Muscle of leg (tissue), 11 donors: ENCODE results near the gene COX6A2. TPM values are rescaled to one million over a fixed set of nuclear protein-coding genes. Genes with fewer than 3 reads are reported as not detected.

ENCODE experiments used
- DNase-seq: peaks from one replicate; pipeline ENCODE4 v3.0.0; 2013
- H3K27ac ChIP-seq: one replicate; pipeline ENCODE4 v1.5.1; 2013; ENCODE audit warnings: mild to moderate bottlenecking, low read length, control low read depth
- H3K27me3 ChIP-seq: one replicate; pipeline ENCODE4 v1.6.1; 2013; ENCODE audit warnings: low read length; ENCODE audit not compliant: control insufficient read depth, insufficient read depth
- H3K36me3 ChIP-seq: one replicate; pipeline ENCODE4 v1.6.1; 2013; ENCODE audit warnings: low read length; ENCODE audit not compliant: control insufficient read depth, insufficient read depth
- H3K4me1 ChIP-seq: one replicate; pipeline ENCODE4 v1.6.1; 2013; ENCODE audit warnings: low read length; ENCODE audit not compliant: control insufficient read depth, insufficient read depth
- H3K4me3 ChIP-seq: one replicate; pipeline ENCODE4 v1.5.1; 2013; ENCODE audit warnings: low read length, control low read depth
- H3K9me3 ChIP-seq: replicated peaks from 2 replicates; pipeline ENCODE4 v1.6.1; 2013; ENCODE audit warnings: low read depth, low read length; ENCODE audit not compliant: control insufficient read depth
- WGBS: methylation state at CpG from one replicate; pipeline ENCODE4 v1.1.5; 2013; ENCODE audit warnings: missing lambda C conversion rate; ENCODE audit not compliant: insufficient coverage; 5-methylcytosine and 5-hydroxymethylcytosine counted together
- polyA plus RNA-seq, 8 donors: library from polyadenylated mRNA; unstranded; fragments of 120-200 nt; gene quantifications; one replicate each; pipeline versions ENCODE4 v1.2.1 to v1.2.3, GENCODE V29; 2013; ENCODE audit warnings: inconsistent platforms in 1 of 8, low replicate concordance in 1 of 8; ENCODE audit not compliant: insufficient read length in 8 of 8, insufficient read depth in 1 of 8
- total RNA-seq: library from RNA; stranded (reverse); fragments of 120-200 nt; gene quantifications from one replicate; pipeline ENCODE4 v1.2.4, GENCODE V29; 2013

Gene COX6A2
- total and polyA plus RNA-seq, 9 donors = 131 to 387 (median 280) TPM

GRCh38 chr16:31412750-31413149, 15.4 kb downstream of the COX6A2 start:
- Histone ChIP-seq H3K9me3 (no peaks in the 10 kb centered on the region), H3K36me3 (no peaks in the 10 kb centered on the region), H3K27me3 (peaks cover 10% of the 10 kb centered on the region), H3K4me1 (no peaks in the 10 kb centered on the region), H3K27ac (no peak overlapping the region), H3K4me3 (no peak overlapping the region)
- WGBS = 87% methylated on average over 3 of the region's 10 CpGs
- no peak for DNase-seq

- H3K36me3 ChIP-seq = no peaks in the 10 kb centered on the region
- no peak for DNase-seq
- peaks cover 8% of the 10 kb centered on the region for H3K27me3 ChIP-seq
- H3K4me1 ChIP-seq = no peaks in the 10 kb centered on the region
- no peak overlapping the region for H3K27ac ChIP-seq
- H3K4me3 ChIP-seq = no peak overlapping the region
- WGBS = 69% methylated on average over 13 of the region's 22 CpGs
- no peaks in the 10 kb centered on the region for H3K9me3 ChIP-seq
These were observed 16.9 kb downstream of the COX6A2 start for GRCh38 chr16:31411024-31411844.

GRCh38 chr16:31410082-31410481, 18.1 kb downstream of the COX6A2 start:
- Histone ChIP-seq H3K36me3 (no peaks in the 10 kb centered on the region), H3K27me3 (peaks cover 8% of the 10 kb centered on the region), H3K9me3 (no peaks in the 10 kb centered on the region), H3K4me3 (no peak overlapping the region), H3K27ac (no peak overlapping the region), H3K4me1 (no peaks in the 10 kb centered on the region)
- 80% methylated on average over 8 of the region's 9 CpGs for WGBS
- DNase-seq = no peak

GRCh38 chr16:31409433-31409832, 18.7 kb downstream of the COX6A2 start:
- no CpG with 5 or more reads among the region's 3 CpGs for WGBS
- no peak overlapping the region for H3K4me3 ChIP-seq
- no peak for DNase-seq
- H3K9me3 ChIP-seq = no peaks in the 10 kb centered on the region
- no peaks in the 10 kb centered on the region for H3K36me3 ChIP-seq
- no peak overlapping the region for H3K27ac ChIP-seq
- H3K27me3 ChIP-seq = peaks cover 6% of the 10 kb centered on the region
- no peaks in the 10 kb centered on the region for H3K4me1 ChIP-seq

- Histone ChIP-seq H3K4me1 (no peaks in the 10 kb centered on the region), H3K4me3 (no peak overlapping the region), H3K27ac (no peak overlapping the region), H3K27me3 (peaks cover 3% of the 10 kb centered on the region), H3K9me3 (no peaks in the 10 kb centered on the region), H3K36me3 (no peaks in the 10 kb centered on the region)
- 82% methylated on average over 8 of the region's 8 CpGs for WGBS
- no peak for DNase-seq
These were observed 20.8 kb downstream of the COX6A2 start for GRCh38 chr16:31407406-31407805.

GRCh38 chr16:31404353-31405064, 23.7 kb downstream of the COX6A2 start:
- H3K4me3 ChIP-seq = no peak overlapping the region
- no peaks in the 10 kb centered on the region for H3K4me1 ChIP-seq
- WGBS = 47% methylated on average over 3 of the region's 9 CpGs
- DNase-seq = peak; percentile 15
- H3K27me3 ChIP-seq = peaks cover 3% of the 10 kb centered on the region
- peaks cover 4% of the 10 kb centered on the region for H3K9me3 ChIP-seq
- no peak overlapping the region for H3K27ac ChIP-seq
- no peaks in the 10 kb centered on the region for H3K36me3 ChIP-seq

GRCh38 chr16:31403590-31404352, 24.4 kb downstream of the COX6A2 start:
- Histone ChIP-seq H3K27ac (no peak overlapping the region), H3K27me3 (peaks cover 3% of the 10 kb centered on the region), H3K9me3 (peaks cover 6% of the 10 kb centered on the region), H3K4me3 (no peak overlapping the region), H3K4me1 (no peaks in the 10 kb centered on the region), H3K36me3 (no peaks in the 10 kb centered on the region)
- 88% methylated on average over 3 of the region's 21 CpGs for WGBS
- no peak for DNase-seq

GRCh38 chr16:31402687-31403086, 25.5 kb downstream of the COX6A2 start:
- Histone ChIP-seq H3K4me1 (no peaks in the 10 kb centered on the region), H3K36me3 (no peaks in the 10 kb centered on the region), H3K9me3 (peaks cover 6% of the 10 kb centered on the region), H3K4me3 (no peak overlapping the region), H3K27ac (no peak overlapping the region), H3K27me3 (no peaks in the 10 kb centered on the region)
- WGBS = 80% methylated on average over 1 of the region's 1 CpG
- no peak for DNase-seq

GRCh38 chr16:31401436-31401835, 26.7 kb downstream of the COX6A2 start:
- H3K9me3 ChIP-seq = peaks cover 6% of the 10 kb centered on the region
- no peak overlapping the region for H3K4me3 ChIP-seq
- WGBS = 73% methylated on average over 5 of the region's 11 CpGs
- H3K36me3 ChIP-seq = no peaks in the 10 kb centered on the region
- H3K27ac ChIP-seq = no peak overlapping the region
- DNase-seq = no peak
- H3K4me1 ChIP-seq = no peaks in the 10 kb centered on the region
- no peaks in the 10 kb centered on the region for H3K27me3 ChIP-seq

GRCh38 chr16:31400191-31400590, 28.0 kb downstream of the COX6A2 start:
- H3K4me3 ChIP-seq = no peak overlapping the region
- peaks cover 1% of the 10 kb centered on the region for H3K27me3 ChIP-seq
- no peaks in the 10 kb centered on the region for H3K36me3 ChIP-seq
- no peak overlapping the region for H3K27ac ChIP-seq
- H3K9me3 ChIP-seq = peaks cover 6% of the 10 kb centered on the region
- DNase-seq = no peak
- WGBS = no CpG with 5 or more reads among the region's 2 CpGs
- no peaks in the 10 kb centered on the region for H3K4me1 ChIP-seq
